DND-41 (cell line): ENCODE results near the gene SPHK1.

Experiments
- ATAC-seq: fragments of 200-7000 bp; cut with Tn5 transposase; 3 replicates; pipeline ENCODE4 v1.9.1; 2021; ENCODE audit warnings: low read depth; ENCODE audit not compliant: insufficient read depth
- DNase-seq: peaks from one replicate; pipeline ENCODE4 v3.0.0-alpha.2; 2020
- H2AFZ ChIP-seq: 2 replicates; pipeline ENCODE4 v1.6.0; 2012; ENCODE audit warnings: low read depth, low read length
- H3K27ac ChIP-seq: 2 replicates; pipeline ENCODE4 v1.5.1; 2012; ENCODE audit warnings: low read length, inconsistent platforms
- H3K27me3 ChIP-seq: fragments of 200-600 bp; sonication (generic); 2 replicates; pipeline ENCODE4 v1.6.0; 2012; ENCODE audit warnings: low read length, mild to moderate bottlenecking, inconsistent platforms; ENCODE audit not compliant: insufficient read depth, poor library complexity
- H3K36me3 ChIP-seq: 2 replicates; pipeline ENCODE4 v1.5.1; 2012; ENCODE audit warnings: low read length, inconsistent platforms; ENCODE audit not compliant: insufficient read depth
- H3K4me1 ChIP-seq: 2 replicates; pipeline ENCODE4 v1.5.1; 2012; ENCODE audit warnings: mild to moderate bottlenecking, low read length; ENCODE audit not compliant: insufficient read depth
- H3K4me2 ChIP-seq: 2 replicates; pipeline ENCODE4 v1.6.0; 2012; ENCODE audit warnings: mild to moderate bottlenecking, moderate library complexity, low read length, inconsistent platforms; ENCODE audit not compliant: insufficient read depth
- H3K4me3 ChIP-seq, 2 experiments: fragments of 200-600 bp in 1 of 2; shearing (Covaris generic) in 1 of 2; 2 replicates each; pipeline ENCODE4 v1.5.1; 2012 to 2016; ENCODE audit warnings: inconsistent platforms in 2 of 2, low read length in 2 of 2, mild to moderate bottlenecking in 2 of 2, low read depth in 1 of 2, moderate library complexity in 1 of 2
- H3K79me2 ChIP-seq: 2 replicates; pipeline ENCODE4 v1.6.0; 2012; ENCODE audit warnings: low read length, inconsistent platforms; ENCODE audit not compliant: insufficient read depth
- H3K9ac ChIP-seq: 2 replicates; pipeline ENCODE4 v1.6.0; 2012; ENCODE audit warnings: low read depth, mild to moderate bottlenecking, inconsistent platforms, low read length, moderate library complexity
- H3K9me3 ChIP-seq: 2 replicates; pipeline ENCODE4 v1.5.1; 2012; ENCODE audit warnings: low read length, moderate library complexity, mild to moderate bottlenecking, inconsistent platforms; ENCODE audit not compliant: insufficient read depth, severe bottlenecking
- H4K20me1 ChIP-seq: 2 replicates; pipeline ENCODE4 v1.6.0; 2012; ENCODE audit warnings: low read length; ENCODE audit not compliant: insufficient read depth
- CTCF ChIP-seq: IDR thresholded peaks from 2 replicates; pipeline ENCODE4 v1.5.1; 2012; ENCODE audit warnings: borderline replicate concordance, low read length, moderate library complexity, mild to moderate bottlenecking; ENCODE audit not compliant: poor library complexity, severe bottlenecking; ENCODE audit errors: extremely low read depth
- EZH2 ChIP-seq: IDR thresholded peaks from 3 replicates; pipeline ENCODE4 v1.6.1; 2012; ENCODE audit warnings: borderline replicate concordance, low read depth, mild to moderate bottlenecking, moderate library complexity, low read length, inconsistent platforms; ENCODE audit not compliant: severe bottlenecking

SPHK1 gene

GRCh38 chr17:76388966-76389888 is 4.8 kb downstream of the SPHK1 start:
- no peaks in the 10 kb centered on the region for H3K9me3 ChIP-seq
- no peaks in the 10 kb centered on the region for H3K27me3 ChIP-seq
- H3K4me1 ChIP-seq = peaks cover 9% of the 10 kb centered on the region
- no peak overlapping the region for H2AFZ ChIP-seq
- no peak overlapping the region for H3K4me2 ChIP-seq
- TF ChIP-seq EZH2 = no peak
- no peak for TF ChIP-seq CTCF
- H3K27ac ChIP-seq = no peak overlapping the region
- H4K20me1 ChIP-seq = no peaks in the 10 kb centered on the region
- peaks cover 30% of the 10 kb centered on the region for H3K36me3 ChIP-seq
- DNase-seq = no peak
- no peak overlapping the region for H3K4me3 ChIP-seq
- no peak overlapping the region for H3K9ac ChIP-seq
- no peaks in the 10 kb centered on the region for H3K79me2 ChIP-seq
- no peak for ATAC-seq

GRCh38 chr17:76390003-76390421 is 5.6 kb downstream of the SPHK1 start:
- no peak for DNase-seq
- H3K27ac ChIP-seq = no peak overlapping the region
- H3K79me2 ChIP-seq = no peaks in the 10 kb centered on the region
- H3K4me1 ChIP-seq = peaks cover 2% of the 10 kb centered on the region
- peaks cover 32% of the 10 kb centered on the region for H3K36me3 ChIP-seq
- H3K4me2 ChIP-seq = no peak overlapping the region
- no peak overlapping the region for H3K9ac ChIP-seq
- no peaks in the 10 kb centered on the region for H4K20me1 ChIP-seq
- H2AFZ ChIP-seq = no peak overlapping the region
- no peaks in the 10 kb centered on the region for H3K27me3 ChIP-seq
- ATAC-seq = no peak
- no peaks in the 10 kb centered on the region for H3K9me3 ChIP-seq
- TF ChIP-seq EZH2 = no peak
- H3K4me3 ChIP-seq = no peak overlapping the region

GRCh38 chr17:76391200-76391715 is 6.8 kb downstream of the SPHK1 start:
- no peak for DNase-seq
- Histone ChIP-seq H3K27ac (no peak overlapping the region), H3K4me3 (no peak overlapping the region), H3K4me2 (no peak overlapping the region), H2AFZ (no peak overlapping the region), H3K27me3 (no peaks in the 10 kb centered on the region), H3K9ac (no peak overlapping the region), H3K79me2 (no peaks in the 10 kb centered on the region), H4K20me1 (no peaks in the 10 kb centered on the region; the same call in 1 of the 2 replicates), H3K36me3 (peaks cover 41% of the 10 kb centered on the region), H3K4me1 (no peaks in the 10 kb centered on the region), H3K9me3 (no peaks in the 10 kb centered on the region)
- no peak for TF ChIP-seq EZH2
- no peak for TF ChIP-seq CTCF
- ATAC-seq = no peak

GRCh38 chr17:76394166-76394565 is 9.8 kb downstream of the SPHK1 start:
- peaks cover 14% of the 10 kb centered on the region for H4K20me1 ChIP-seq
- DNase-seq (no peak), ATAC-seq (no peak)
- H3K36me3 ChIP-seq = peaks cover 71% of the 10 kb centered on the region
- no peak overlapping the region for H3K27ac ChIP-seq
- H2AFZ ChIP-seq = no peak overlapping the region
- H3K4me1 ChIP-seq = no peaks in the 10 kb centered on the region
- no peaks in the 10 kb centered on the region for H3K27me3 ChIP-seq
- H3K79me2 ChIP-seq = no peaks in the 10 kb centered on the region
- H3K9me3 ChIP-seq = no peaks in the 10 kb centered on the region
- H3K4me3 ChIP-seq = no peak overlapping the region
- H3K4me2 ChIP-seq = no peak overlapping the region
- TF ChIP-seq CTCF (no peak), EZH2 (no peak)
- H3K9ac ChIP-seq = no peak overlapping the region
